GM12891 (cell line): Measurements from ENCODE around the gene NME3.

ENCODE experiments used
- POLR2A ChIP-seq: IDR thresholded peaks from 2 replicates; pipeline ENCODE4 v1.6.1; 2011; ENCODE audit warnings: low read depth, low read length, control low read depth
- POLR2AphosphoS5 ChIP-seq: IDR thresholded peaks from 2 replicates; pipeline ENCODE4 v1.6.1; 2011; ENCODE audit warnings: low read depth, low read length, control low read depth
- POU2F2 ChIP-seq: IDR thresholded peaks from 2 replicates; pipeline ENCODE4 v1.6.1; 2011; ENCODE audit warnings: low read depth, mild to moderate bottlenecking, control low read depth, low read length, moderate library complexity
- SPI1 ChIP-seq: IDR thresholded peaks from 2 replicates; pipeline ENCODE4 v1.6.1; 2011; ENCODE audit warnings: low read depth, low read length, control low read depth
- TAF1 ChIP-seq: IDR thresholded peaks from 2 replicates; pipeline ENCODE4 v1.6.1; 2011; ENCODE audit warnings: low read depth, low read length, control low read depth

GRCh38 chr16:1740781-1741490 is 30.4 kb downstream of the NME3 start:
- TF ChIP-seq TAF1 (no peak), POLR2A (no peak), SPI1 (no peak), POLR2AphosphoS5 (no peak), POU2F2 (no peak)
